Activated CD8-positive, alpha-beta T cell treated with anti-CD3 and anti-CD28 coated beads, Interleukin-2, amount 10 ng/mL, durations not matched to agents 7 days and 5 days (primary cell): ENCODE data around the gene STRN4. TPM values are rescaled to one million over a fixed set of nuclear protein-coding genes. Genes with fewer than 3 reads are reported as not detected.

Experiments
- ATAC-seq: fragments of 150-1000 bp; cut with Tn5 transposase; one replicate; pipeline ENCODE4 v1.10.0; 2021; ENCODE audit warnings: moderate library complexity
- CTCF ChIA-PET: fragments of 350-600 bp; sonication (Branson Sonifier 250); formaldehyde crosslinking; loops from one replicate; lab custom pipeline; 2021; ENCODE audit warnings: antibody characterized with exemption; lab: Charles Lee
- POLR2A ChIA-PET: fragments of 350-600 bp; sonication (Branson Sonifier 250); formaldehyde crosslinking; loops from one replicate; lab custom pipeline; 2021; ENCODE audit warnings: antibody characterized with exemption; lab: Charles Lee
- DNase-seq: peaks from one replicate; pipeline ENCODE4 v3.0.0-alpha.2; 2020
- H3K27ac Mint-ChIP-seq: one replicate; pipeline ENCODE4 v1.8.0; 2021; ENCODE audit warnings: mild to moderate bottlenecking, mixed read lengths
- H3K27me3 Mint-ChIP-seq: one replicate; pipeline ENCODE4 v1.8.0; 2021; ENCODE audit warnings: low read depth, mixed read lengths
- H3K36me3 Mint-ChIP-seq: one replicate; pipeline ENCODE4 v1.8.0; 2021; ENCODE audit warnings: low read depth, mixed read lengths
- H3K4me1 Mint-ChIP-seq: one replicate; pipeline ENCODE4 v1.8.0; 2021; ENCODE audit warnings: low read depth, mixed read lengths
- H3K4me3 Mint-ChIP-seq: one replicate; pipeline ENCODE4 v1.8.0; 2021; ENCODE audit warnings: mild to moderate bottlenecking, mixed read lengths
- H3K9me3 Mint-ChIP-seq: one replicate; pipeline ENCODE4 v1.8.0; 2022; ENCODE audit warnings: mixed read lengths; ENCODE audit not compliant: insufficient read depth
- total RNA-seq, 2 experiments: library from RNA; stranded (reverse); gene quantifications; one replicate each; pipeline ENCODE4 v1.2.3, GENCODE V29; 2021

The STRN4 gene
- total RNA-seq, 2 experiments from 2014 or later, result 79.6 to 90.2 TPM

DNA sequence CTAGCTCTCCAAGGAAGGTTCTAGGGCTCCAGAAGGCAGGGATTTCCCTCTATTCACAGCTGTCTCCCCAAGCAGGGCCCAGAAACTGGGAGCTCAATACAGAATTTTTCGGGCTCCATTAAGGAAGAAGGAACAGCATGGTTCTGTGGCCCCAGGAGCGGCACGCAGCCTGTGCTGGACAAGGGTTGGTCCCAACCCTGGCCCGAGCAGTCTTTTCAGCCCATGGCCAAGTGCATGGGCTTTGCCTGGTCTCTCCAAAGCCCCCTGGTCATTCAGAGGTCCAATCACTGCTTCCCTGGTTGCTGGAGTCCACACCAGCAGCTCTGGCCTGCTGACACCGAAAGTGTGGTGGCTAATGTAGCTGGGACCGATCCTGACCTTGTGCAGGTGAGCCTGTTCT lies 22.8 kb downstream of the STRN4 start:
- H3K27me3 Mint-ChIP-seq, result no peaks in the 10 kb centered on the region
- H3K27ac Mint-ChIP-seq, result peak overlapping the region; percentile 66
- peaks cover 61% of the 10 kb centered on the region for H3K36me3 Mint-ChIP-seq
- no peak overlapping the region for H3K4me3 Mint-ChIP-seq
- H3K9me3 Mint-ChIP-seq, result no peaks in the 10 kb centered on the region
- peaks cover 58% of the 10 kb centered on the region for H3K4me1 Mint-ChIP-seq
- CTCF ChIA-PET, result interaction anchor here (0.8 to 1.7 kb wide), 7 partner anchors 10 to 117 kb away, joined by 3 to 6 read pairs (median 4); no protein-coding TSS in a partner anchor
- POLR2A ChIA-PET, result interaction anchor here (0.7 to 2.3 kb wide), 3 partner anchors 9 to 79 kb away, joined by 3 to 14 read pairs (median 3); no protein-coding TSS in a partner anchor
- ATAC-seq, result no peak
- DNase-seq, result no peak

DNA sequence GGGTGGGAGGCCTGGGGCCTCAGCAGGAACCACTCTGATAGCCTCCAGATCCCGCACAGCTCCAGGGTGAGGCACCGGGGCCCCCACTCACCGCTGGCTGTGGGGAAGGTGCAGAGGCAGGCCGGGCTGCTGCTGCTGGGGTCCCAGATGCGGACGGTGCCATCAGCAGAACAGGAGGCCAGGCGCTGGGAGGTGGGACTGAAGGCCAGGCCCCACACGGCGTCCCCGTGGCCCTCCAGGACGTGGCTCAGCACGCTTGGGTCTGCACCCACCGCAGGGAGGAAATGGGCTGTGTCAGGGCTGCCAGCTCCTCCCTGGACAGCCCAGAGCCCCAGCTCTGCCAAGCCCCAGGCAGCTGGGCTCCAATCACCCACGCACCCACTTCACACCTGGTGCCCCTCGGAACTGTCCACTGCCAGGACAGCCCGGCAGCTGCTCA lies 23.2 kb downstream of the STRN4 start:
- POLR2A ChIA-PET, result interaction anchor here (0.7 to 2.3 kb wide), 3 partner anchors 9 to 78 kb away, joined by 3 to 14 read pairs (median 3); no protein-coding TSS in a partner anchor
- Mint-ChIP-seq H3K27me3 (no peaks in the 10 kb centered on the region), H3K9me3 (no peaks in the 10 kb centered on the region), H3K4me1 (peaks cover 60% of the 10 kb centered on the region), H3K4me3 (no peak overlapping the region), H3K27ac (peak overlapping the region; percentile 66), H3K36me3 (peaks cover 62% of the 10 kb centered on the region)
- no peak for ATAC-seq
- CTCF ChIA-PET, result interaction anchor here (0.8 to 1.7 kb wide), 7 partner anchors 9 to 117 kb away, joined by 3 to 6 read pairs (median 4); no protein-coding TSS in a partner anchor
- DNase-seq, result no peak

DNA sequence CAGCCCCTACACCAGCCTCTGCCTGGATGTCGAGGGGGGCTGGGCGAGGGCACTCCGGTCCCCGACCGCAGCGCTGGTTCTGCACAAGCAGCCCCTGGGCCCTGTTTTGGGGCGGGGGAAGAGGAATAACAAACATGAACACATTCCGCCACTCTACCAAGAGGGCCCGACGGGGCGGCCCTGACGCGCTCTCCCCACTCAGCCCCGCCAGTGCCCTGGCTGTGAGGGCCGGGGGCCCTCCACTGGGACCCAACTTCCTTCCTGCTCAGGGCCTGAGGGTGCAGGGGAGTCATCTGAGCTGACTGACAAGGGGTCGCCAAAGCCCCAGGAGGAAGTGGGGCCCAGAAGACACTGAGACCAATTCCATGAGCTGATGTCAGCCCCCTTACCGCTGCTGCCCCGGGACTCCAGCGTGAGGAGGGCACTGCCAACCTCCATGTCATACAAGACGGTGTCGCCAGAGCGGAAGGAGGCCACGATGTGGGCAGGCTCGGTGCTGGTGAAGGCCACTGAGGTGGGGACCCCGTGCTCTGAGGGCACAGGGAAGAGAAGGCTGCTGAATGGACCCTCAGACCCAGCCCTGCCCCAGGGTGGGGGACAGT lies 23.7 kb downstream of the STRN4 start:
- CTCF ChIA-PET, result interaction anchor here (0.8 to 1.7 kb wide), 7 partner anchors 9 to 118 kb away, joined by 3 to 6 read pairs (median 4); no protein-coding TSS in a partner anchor
- H3K36me3 Mint-ChIP-seq, result peaks cover 66% of the 10 kb centered on the region
- POLR2A ChIA-PET, result interaction anchor here (0.7 to 2.3 kb wide), 2 partner anchors 9 to 18 kb away, joined by 3 to 14 read pairs; no protein-coding TSS in a partner anchor

DNA sequence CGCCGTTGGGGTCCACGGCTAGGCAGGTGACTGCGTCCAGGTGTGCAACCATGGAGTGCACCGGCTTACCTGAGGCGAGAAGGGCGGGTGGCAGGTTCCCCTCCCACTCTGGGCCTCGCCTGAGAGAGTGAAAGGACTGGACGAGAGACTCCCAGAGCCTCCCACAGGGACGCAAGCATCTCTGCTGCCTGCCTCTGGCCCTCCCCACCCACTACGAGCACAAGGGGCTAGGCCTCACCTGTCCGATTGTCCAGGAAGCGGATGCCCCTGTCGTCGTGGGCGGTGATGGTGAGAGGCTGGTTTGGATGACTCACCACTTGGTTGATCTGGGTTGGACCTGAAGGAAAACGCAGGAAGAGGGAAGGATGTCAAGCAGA lies 24.3 kb downstream of the STRN4 start:
- no peak overlapping the region for H3K4me3 Mint-ChIP-seq
- DNase-seq, result no peak
- no peaks in the 10 kb centered on the region for H3K27me3 Mint-ChIP-seq
- no peak for ATAC-seq
- peaks cover 61% of the 10 kb centered on the region for H3K36me3 Mint-ChIP-seq
- ChIA-PET POLR2A (no interaction called here), CTCF (interaction anchor here (1.0 to 1.7 kb wide), 3 partner anchors 17 to 60 kb away, joined by 3 to 6 read pairs (median 6); no protein-coding TSS in a partner anchor)
- peaks cover 64% of the 10 kb centered on the region for H3K4me1 Mint-ChIP-seq
- H3K27ac Mint-ChIP-seq, result peak overlapping the region; percentile 81
- no peaks in the 10 kb centered on the region for H3K9me3 Mint-ChIP-seq

More for the DNA sequence above, 23.7 kb downstream of the STRN4 start:
- Mint-ChIP-seq H3K27me3 (no peaks in the 10 kb centered on the region), H3K27ac (peak overlapping the region; percentile 81), H3K4me3 (no peak overlapping the region), H3K9me3 (no peaks in the 10 kb centered on the region), H3K4me1 (peaks cover 64% of the 10 kb centered on the region)
- DNase-seq (no peak), ATAC-seq (no peak)

DNA sequence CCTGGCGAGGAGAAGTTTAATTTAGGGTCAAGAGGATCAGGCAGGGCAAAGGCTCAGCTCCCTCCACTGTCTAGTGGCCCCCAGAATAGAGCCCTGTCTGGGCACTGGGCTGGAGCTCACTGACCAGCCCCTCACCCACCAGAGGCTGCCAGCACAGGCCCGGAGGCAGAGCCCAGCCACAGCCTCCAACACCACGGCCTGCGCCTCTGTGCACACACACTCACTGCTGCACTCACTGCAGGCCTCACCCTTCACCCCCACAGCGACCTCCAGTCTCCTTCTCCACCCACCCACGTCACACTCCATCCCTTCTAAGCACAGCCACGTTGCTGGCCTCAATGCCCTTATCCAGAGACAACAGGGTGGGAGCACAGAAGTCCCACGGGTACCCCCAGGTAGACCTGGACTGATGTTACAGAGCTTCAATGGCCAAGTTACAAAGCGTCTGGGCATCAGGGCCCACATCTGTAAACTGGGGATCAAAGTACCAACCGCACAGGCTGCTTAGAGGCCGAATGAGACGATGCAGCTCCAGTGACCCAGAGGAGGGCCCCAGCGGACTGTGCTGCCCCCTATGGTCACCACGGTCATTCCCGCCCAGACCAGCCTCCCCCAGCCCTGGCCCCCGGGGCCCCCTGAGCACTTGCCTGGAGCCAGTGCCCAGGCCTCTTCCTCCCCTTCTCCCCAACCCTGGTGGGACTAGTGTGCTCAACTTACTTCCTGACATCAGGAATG lies 24.8 kb downstream of the STRN4 start:
- Mint-ChIP-seq H3K27ac (peak overlapping the region; percentile 73), H3K36me3 (peaks cover 62% of the 10 kb centered on the region), H3K4me1 (peaks cover 64% of the 10 kb centered on the region), H3K9me3 (no peaks in the 10 kb centered on the region), H3K27me3 (no peaks in the 10 kb centered on the region), H3K4me3 (no peak overlapping the region)
- ATAC-seq (no peak), DNase-seq (no peak)
- ChIA-PET CTCF (interaction anchor here (1.0 kb wide), 2 partner anchors 16 to 17 kb away, joined by 3 read pairs; no protein-coding TSS in a partner anchor), POLR2A (interaction anchor here (0.6 kb wide), 1 partner anchor 63 kb away, joined by 3 read pairs; no protein-coding TSS in a partner anchor)

DNA sequence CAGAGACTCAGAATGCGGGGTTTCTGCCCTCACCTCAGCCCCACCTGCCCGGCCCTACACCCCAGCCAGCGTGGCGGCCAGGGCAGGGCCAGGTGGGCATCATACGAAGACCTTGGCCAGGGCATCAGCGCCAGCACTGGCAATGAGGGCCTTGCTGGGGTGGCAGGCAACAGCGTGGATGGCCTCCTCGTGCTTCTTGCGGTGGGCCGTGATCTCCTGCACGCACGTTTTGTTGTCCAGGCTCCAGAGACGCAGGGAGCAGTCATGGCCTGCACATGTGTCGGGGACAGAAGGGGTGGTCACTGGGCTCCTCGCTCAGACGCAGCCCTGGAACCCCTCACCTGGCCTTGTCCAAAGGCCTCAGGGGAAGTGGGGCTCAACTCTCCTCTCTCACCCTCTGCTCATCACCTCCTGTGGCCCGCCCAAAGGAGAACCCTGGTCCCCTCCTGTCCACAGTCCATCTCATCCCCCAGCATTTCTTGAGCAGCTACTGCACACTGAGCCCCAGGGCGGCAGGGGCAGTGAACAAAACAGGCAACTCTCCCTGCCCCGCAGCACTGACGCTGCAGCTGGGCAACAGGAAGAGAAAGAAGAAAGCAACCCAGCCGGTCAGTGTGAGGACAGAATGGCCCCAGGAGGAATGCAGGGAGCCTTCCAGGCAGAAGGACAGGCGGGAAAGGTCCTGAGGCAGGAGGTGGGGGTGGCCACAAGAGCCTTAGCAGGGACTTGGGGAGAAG lies 25.6 kb downstream of the STRN4 start:
- ATAC-seq (no peak), DNase-seq (no peak)
- peaks cover 61% of the 10 kb centered on the region for H3K36me3 Mint-ChIP-seq
- no peak overlapping the region for H3K27ac Mint-ChIP-seq
- H3K4me1 Mint-ChIP-seq, result peaks cover 64% of the 10 kb centered on the region
- ChIA-PET CTCF (interaction anchor here (1.0 kb wide), 2 partner anchors 16 to 17 kb away, joined by 3 read pairs; no protein-coding TSS in a partner anchor), POLR2A (interaction anchor here (0.6 kb wide), 1 partner anchor 62 kb away, joined by 3 read pairs; no protein-coding TSS in a partner anchor)
- H3K27me3 Mint-ChIP-seq, result no peaks in the 10 kb centered on the region
- no peak overlapping the region for H3K4me3 Mint-ChIP-seq
- no peaks in the 10 kb centered on the region for H3K9me3 Mint-ChIP-seq

DNA sequence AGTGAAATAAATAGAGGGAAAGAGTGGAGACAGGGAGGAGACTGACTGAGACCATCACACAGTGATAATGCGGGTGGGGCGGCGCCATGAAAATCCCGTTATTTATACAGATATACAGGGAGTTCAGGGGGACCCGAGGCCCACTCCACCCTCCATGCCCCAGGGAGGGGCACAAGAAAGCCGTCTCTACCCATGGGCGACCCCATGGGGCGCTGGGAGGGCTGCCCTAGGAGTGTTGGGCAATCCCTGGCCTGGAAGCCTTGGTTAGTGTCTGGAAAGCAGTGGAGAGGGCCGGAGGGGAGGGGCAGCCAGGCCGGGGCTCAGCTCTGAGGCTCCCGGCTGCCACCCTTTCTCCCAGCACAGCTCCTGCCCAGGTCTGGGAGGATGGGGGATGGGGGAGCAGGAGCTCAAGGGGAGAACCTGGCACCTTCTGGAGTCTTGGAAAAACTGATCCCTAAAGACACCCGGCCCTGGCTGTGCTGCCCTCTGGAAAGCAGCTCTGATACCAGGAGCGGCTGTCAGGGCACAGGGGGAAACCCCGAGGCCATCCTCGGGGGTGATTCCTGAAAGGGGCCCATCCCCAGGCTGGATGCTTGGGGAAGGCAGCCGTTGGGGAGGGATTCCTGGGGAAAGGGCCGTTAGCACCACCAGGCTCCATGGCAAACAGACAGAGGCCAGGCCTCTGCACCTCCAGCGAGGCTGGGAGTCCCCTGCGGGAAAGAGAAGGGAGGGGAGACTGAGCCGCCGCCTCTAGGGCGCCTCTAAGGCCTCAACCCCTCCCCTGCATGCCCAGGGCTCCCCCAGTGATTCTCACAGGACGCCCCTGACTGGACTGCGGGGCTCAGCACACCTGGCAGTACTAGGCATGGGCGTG lies 26.4 kb downstream of the STRN4 start:
- POLR2A ChIA-PET, result no interaction called here
- no peak for ATAC-seq

DNA sequence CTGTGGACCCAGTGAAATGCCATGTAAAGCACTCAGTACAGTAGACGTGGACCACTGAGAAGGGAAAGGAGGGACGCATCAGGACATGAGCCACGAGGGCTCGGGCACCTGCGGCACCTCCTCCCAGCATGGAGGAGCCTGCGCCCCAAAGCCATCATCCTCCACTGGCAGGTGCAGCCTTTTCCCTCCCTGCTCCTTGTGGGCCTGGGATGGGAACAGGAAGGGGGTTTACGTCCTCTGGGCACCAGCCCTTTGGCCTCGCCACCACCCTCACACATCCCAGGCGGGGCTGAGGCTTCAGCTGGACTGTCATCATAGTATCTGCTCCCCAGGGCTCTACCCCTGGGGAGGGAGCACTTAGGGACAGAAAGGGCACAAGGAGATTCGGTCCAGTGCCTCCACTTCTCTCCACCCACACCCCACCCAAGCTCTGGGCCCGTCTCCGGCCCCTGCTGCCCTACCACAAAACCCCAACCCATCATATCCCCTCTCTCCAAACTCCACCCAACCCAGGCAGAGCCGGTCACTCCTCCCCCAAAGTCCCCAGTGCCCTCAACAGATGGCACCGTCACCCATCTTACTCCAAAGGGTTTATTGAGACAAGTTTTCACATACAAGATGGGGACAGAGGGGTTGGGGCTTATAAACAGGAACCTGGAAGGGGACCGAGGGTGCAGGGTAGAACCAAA lies 27.2 kb downstream of the STRN4 start:
- ChIA-PET CTCF (interaction anchor here (1.0 to 2.1 kb wide), 4 partner anchors 10 to 79 kb away, joined by 3 to 14 read pairs (median 4); no protein-coding TSS in a partner anchor), POLR2A (interaction anchor here (1.0 kb wide), 1 partner anchor 393 kb away, joined by 3 read pairs; no protein-coding TSS in a partner anchor)
- peak overlapping the region; percentile 98 for H3K27ac Mint-ChIP-seq
- no peaks in the 10 kb centered on the region for H3K27me3 Mint-ChIP-seq
- peaks cover 60% of the 10 kb centered on the region for H3K36me3 Mint-ChIP-seq
- ATAC-seq, result no peak
- H3K9me3 Mint-ChIP-seq, result no peaks in the 10 kb centered on the region
- peak overlapping the region; percentile 94 for H3K4me3 Mint-ChIP-seq
- H3K4me1 Mint-ChIP-seq, result peaks cover 58% of the 10 kb centered on the region
- DNase-seq, result no peak

More for the DNA sequence above, 26.4 kb downstream of the STRN4 start:
- no peak for DNase-seq
- Mint-ChIP-seq H3K4me1 (peaks cover 64% of the 10 kb centered on the region), H3K27ac (peak overlapping the region; percentile 10), H3K9me3 (no peaks in the 10 kb centered on the region), H3K36me3 (peaks cover 62% of the 10 kb centered on the region), H3K27me3 (no peaks in the 10 kb centered on the region), H3K4me3 (no peak overlapping the region)
- CTCF ChIA-PET, result interaction anchor here (1.8 to 2.1 kb wide), 2 partner anchors 9 to 13 kb away, joined by 4 to 14 read pairs; no protein-coding TSS in a partner anchor

DNA sequence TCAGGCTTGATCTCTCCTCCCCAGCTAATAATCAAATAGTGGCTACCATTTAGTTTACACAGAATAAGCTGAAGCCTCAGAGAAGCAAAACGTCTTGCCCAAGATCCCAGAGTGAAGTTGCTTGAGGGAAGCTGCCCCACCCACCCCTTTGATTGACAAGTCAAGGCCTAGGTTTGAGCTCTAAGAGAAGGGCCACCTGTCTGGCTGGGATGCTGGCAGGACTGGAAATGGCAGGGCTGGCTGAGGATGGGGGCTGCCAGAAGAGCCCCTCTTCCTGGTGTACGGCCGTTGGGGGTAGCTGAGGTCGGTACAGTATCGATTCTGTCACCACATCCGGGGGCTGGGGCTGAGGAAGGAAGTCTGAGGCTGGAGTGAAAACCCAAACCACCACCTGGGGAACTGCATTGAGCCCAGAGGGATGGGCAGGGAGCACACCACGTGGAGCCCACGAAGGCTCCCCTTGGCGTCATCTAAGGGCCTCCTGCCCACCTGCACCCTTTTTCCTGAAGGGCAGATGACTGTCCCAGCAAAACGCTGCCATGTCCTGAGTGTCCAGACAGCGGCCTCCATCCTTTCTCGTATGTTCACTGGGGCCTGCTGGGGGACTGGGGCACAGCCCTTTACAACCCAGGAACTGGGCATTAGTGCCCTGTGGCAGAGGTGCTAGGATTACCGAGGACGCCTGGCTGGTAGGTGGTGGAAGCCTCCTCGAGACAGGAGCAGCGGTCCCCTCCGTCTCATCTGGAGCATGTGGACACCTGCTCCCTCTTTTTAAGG lies 27.9 kb downstream of the STRN4 start:
- POLR2A ChIA-PET, result interaction anchor here (0.6 to 1.0 kb wide), 5 partner anchors 11 to 393 kb away, joined by 3 to 4 read pairs (median 3); partner anchors contain the start of gene CALM3
- H3K4me1 Mint-ChIP-seq, result peaks cover 56% of the 10 kb centered on the region
- no peaks in the 10 kb centered on the region for H3K9me3 Mint-ChIP-seq
- DNase-seq, result peak; percentile 83
- H3K27me3 Mint-ChIP-seq, result no peaks in the 10 kb centered on the region
- peak overlapping the region; percentile 98 for H3K27ac Mint-ChIP-seq
- H3K36me3 Mint-ChIP-seq, result peaks cover 63% of the 10 kb centered on the region
- peak overlapping the region; percentile 94 for H3K4me3 Mint-ChIP-seq
- CTCF ChIA-PET, result interaction anchor here (1.0 to 2.1 kb wide), 4 partner anchors 10 to 78 kb away, joined by 3 to 14 read pairs (median 4); no protein-coding TSS in a partner anchor
- peak; percentile 28 for ATAC-seq
